Left ventricle myocardium superior (tissue), 1 donor: Measurements from ENCODE around the gene MRGPRG. TPM values are rescaled to one million over a fixed set of nuclear protein-coding genes. Genes with fewer than 3 reads are reported as not detected.
"Not testable (repeated sequence)": the region's sequence is repeated elsewhere in the genome, so short reads cannot be mapped to it uniquely, and the experiment has no call there.

Experiments
- ATAC-seq: fragments of 200-7000 bp; cut with Tn5 transposase; one replicate; pipeline ENCODE4 v1.9.1; 2020; ENCODE audit warnings: mild to moderate bottlenecking, moderate library complexity
- DNase-seq: peaks from one replicate; pipeline ENCODE4 v3.0.0-alpha.2; 2020
- intact Hi-C: fragments of 100-400 bp; cut with micrococcal nuclease; formaldehyde crosslinking; loops from one replicate; pipeline ENCODE4 v1.11.0; 2022
- long read RNA-seq: library from polyadenylated mRNA; unstranded; transcript quantifications from one replicate; pipeline ENCODE4 v2.0.0, GENCODE V29; 2021
- total RNA-seq: library from RNA; stranded (reverse); fragmentation: NEBNext Ultra II Directional; extraction: Animal tissue kit (Norgen Biotek cat#: 25700); gene quantifications from one replicate; pipeline ENCODE4 v1.2.1, GENCODE V29; 2021
- donor health status: DM: no; HTN: yes; CAD: no; lungs with severe emphysema.

MRGPRG gene
- not detected for total RNA-seq
- long read RNA-seq: 0 reads

DNA sequence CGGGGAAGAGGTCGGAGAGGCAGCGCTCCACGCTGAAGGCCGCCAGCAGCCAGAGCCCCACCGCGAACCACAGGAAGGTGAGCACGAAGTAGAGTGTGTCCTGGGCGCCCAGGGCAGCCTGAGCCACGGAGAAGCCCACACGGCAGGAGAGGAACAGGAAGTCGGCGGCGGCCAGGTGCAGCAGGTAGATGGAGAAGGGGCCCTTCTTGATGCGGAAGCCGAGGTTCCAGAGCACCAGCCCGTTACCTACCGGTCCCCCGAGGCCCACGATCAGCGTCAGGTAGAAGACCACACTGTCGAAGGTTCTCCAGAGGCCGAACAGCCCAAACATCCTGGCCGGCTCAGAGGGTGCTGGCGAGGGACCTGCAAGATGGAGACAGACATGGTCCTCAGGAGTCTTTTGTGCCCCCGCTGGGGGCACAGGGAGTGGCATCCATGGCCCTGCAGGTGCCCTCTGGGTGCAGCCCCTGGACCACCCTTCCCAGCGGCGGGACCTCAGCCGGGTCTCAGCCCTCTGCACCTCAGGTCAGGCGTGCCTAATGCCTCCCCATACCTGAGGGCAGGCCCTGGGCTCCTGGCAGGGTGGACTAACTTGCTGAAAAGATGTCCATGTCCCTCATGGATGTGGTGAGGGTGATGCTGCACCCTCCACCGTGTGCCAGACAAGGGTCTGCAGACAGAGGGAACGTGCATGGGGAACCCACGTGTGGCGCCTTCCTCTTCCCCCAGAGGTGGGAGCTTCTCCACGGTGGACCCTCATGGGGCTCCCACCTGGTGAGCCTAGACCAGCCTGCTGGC lies at the start of gene MRGPRG:
MRGPRG (minus strand) TSS at position 331 of the 798 bp plus-strand sequence; CDS start at position 331, 0 bp downstream.
- DNase-seq: peak; percentile 19
- intact Hi-C loops: loop anchor here (5.0 to 10.0 kb wide), 2 partner anchors 114 to 181 kb away; no protein-coding TSS in a partner anchor
- ATAC-seq: no peak

GRCh38 chr11:3262548-3262947 lies 43.9 kb upstream of the MRGPRG start:
- ATAC-seq, intact Hi-C loops, DNase-seq: not testable (repeated sequence)

DNA sequence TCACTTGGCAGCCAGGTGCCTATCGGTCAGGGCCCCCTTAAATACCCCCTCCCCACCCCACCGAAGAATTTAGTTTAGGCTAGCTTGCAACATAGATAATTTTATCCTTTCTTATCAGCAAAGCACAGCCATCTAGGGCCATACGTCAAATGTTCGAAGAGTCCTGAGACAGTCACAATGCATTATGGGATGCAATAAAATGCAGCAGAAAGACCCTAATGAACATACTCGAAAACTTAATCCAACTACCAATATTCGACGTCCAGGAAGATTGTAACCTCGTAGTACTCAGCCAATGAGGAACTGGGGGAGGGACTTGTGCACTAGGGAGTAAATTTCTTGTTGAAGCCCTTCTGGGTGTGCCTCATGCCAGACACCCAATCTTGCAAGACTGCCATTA lies 43.2 kb upstream of the MRGPRG start:
- intact Hi-C loops, DNase-seq, ATAC-seq: not testable (repeated sequence)

- DNase-seq, intact Hi-C loops, ATAC-seq: not testable (repeated sequence)
Measured at GRCh38 chr11:3257509-3257908, 38.9 kb upstream of the MRGPRG start.

DNA sequence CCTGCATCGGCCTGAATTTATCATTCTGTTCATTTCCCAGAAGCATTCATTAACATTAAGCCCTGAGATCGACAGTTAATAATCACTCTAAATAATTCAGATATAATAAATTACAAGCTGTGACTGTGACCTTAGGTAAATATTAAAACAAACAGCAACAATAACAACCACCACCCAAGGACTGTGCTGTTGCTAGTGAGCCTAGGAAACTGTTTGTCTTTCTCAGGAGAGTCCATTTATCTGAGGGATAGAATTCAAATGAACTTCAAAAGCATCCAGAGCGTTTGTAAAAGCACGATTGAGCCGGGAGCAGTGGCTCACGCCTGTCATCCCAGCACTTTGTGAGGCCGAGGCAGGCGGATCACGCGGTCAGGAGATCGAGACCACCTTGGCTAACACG lies 36.6 kb upstream of the MRGPRG start:
- ATAC-seq, intact Hi-C loops, DNase-seq: not testable (repeated sequence)

- intact Hi-C loops, DNase-seq, ATAC-seq: not testable (repeated sequence)
Measured at GRCh38 chr11:3254773-3255172, 36.2 kb upstream of the MRGPRG start.

DNA sequence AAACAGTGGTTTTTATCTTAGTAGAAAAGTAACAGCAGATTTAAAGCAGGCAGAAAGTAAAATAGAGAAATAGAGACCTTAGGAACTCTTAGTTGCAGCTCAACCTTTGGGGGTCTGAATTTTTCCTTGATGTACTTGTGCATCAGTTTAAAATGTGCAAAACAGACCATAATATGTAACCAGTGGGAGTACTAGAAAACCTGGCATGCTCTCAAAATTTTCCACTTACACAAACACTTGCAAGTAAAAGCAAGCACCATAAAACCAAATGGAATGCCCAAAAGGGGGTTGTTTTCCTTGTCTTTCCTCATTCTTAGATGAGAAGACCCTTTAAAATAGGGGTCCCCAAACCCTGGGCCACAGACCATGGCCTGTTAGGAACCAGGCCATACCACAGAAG lies 26.5 kb upstream of the MRGPRG start:
- DNase-seq (no peak), ATAC-seq (no peak)
- intact Hi-C loops: no loop called here

- intact Hi-C loops: no loop called here
- DNase-seq (no peak), ATAC-seq (no peak)
Measured at GRCh38 chr11:3243880-3244279, 25.3 kb upstream of the MRGPRG start.

DNA sequence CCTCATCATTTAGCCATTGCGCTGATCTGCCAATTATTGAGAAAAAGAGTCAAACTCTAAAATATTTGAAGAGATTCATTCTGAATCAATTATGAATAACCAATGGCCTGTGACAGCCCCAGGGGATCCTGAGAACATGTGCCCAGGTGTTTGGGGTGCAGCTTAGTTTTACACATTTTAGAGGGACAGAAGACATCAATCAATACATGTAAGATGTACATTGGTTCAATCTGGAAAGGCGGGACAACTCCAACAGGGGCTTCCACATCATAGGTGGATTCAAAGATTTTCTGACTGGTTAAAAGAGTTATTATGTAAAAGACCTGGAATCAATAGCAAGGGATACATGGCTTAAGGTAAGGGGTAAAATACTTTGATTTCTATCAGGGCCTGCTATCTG lies 18.5 kb upstream of the MRGPRG start:
- DNase-seq (no peak), ATAC-seq (no peak)
- intact Hi-C loops: no loop called here

GRCh38 chr11:3234846-3235245 lies 16.2 kb upstream of the MRGPRG start:
- ATAC-seq: no peak
- DNase-seq: no peak
- intact Hi-C loops: no loop called here

DNA sequence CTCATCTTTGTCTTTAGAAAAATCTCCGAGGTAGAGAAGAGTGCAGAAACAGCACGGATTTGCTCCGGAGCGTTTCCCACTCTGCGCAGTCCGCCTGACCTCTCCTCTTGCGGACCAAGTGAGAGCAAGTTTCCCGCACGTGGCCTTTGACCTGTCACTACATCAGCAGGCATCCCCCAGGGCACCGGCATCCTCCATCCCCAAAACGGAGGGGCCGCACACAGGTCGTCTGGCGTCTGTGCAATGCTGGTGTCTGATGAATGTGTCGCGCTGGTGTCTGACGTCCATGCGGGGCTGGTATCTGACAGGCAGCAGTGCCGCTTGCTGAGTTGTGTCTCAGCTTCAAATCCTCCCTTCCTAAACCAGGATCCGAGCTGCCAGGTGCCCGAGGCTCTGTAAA lies 14.3 kb upstream of the MRGPRG start:
- DNase-seq (no peak), ATAC-seq (no peak)
- intact Hi-C loops: no loop called here

DNA sequence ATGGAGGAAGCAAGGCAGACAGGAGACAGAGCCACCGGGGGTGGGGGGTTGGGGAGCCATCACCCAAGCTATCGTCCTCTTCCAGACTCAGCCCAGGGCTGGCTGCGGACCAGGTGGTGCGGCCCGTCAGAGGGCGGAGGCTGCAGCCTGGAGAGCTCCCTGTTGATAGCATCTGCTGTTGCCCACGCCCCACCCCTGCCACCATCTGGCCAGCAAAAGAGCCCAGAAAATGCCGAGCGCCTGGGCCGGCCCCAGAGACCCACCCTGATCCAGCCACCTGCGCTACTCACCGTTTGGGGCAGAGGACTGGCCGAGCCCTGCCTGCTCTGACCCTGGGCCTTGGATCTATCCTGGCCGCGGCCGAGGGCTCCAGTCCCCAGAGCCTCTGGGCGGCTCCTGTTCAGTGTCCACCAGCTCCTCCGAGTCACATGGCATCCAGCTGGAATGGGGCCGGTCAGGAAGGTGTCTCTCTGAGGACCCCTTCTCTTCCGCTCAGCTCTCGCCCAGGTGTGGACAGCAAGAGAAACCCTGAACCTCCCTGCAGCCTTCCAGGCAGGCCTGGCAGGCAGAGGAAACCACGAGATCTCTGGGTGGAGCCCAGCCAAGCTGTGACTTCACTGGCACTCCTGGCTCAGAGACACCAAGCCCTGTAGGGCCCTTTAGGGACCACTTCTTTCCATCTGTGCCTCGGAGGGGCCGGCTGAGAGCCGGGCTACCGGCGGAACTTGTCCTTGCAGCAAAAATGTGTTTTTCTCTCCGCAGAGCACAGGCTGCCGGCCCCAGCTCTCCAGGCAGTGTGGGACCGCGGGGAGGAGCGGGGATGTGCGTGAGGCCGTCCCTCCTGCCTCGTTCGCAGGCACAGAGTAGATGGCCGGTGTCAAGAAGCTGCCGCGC lies 13.5 kb upstream of the MRGPRG start, which contains the start of gene MRGPRE:
MRGPRE (minus strand) TSS at position 567 of the 894 bp plus-strand sequence. CDS start 3,618 bp downstream, outside the sequence.
- DNase-seq (peak; percentile 72), ATAC-seq (peak; percentile 89)
- intact Hi-C loops: no loop called here

DNA sequence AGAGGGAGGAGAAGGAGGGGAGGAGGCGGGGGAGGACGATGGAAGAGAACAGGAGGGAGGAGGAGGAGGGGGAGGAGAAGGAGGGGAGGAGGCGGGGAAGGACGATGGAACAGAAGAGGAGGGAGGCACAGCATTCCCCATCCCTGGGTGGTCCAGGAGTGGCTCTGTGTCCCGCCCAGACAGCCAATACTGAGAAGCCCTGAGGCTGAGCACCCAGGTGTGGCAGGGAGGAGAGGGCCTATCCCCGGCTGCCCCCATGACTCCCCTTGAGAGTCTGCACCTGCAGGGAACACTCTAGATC lies 12.9 kb upstream of the MRGPRG start:
- intact Hi-C loops: no loop called here
- DNase-seq (no peak), ATAC-seq (no peak)

DNA sequence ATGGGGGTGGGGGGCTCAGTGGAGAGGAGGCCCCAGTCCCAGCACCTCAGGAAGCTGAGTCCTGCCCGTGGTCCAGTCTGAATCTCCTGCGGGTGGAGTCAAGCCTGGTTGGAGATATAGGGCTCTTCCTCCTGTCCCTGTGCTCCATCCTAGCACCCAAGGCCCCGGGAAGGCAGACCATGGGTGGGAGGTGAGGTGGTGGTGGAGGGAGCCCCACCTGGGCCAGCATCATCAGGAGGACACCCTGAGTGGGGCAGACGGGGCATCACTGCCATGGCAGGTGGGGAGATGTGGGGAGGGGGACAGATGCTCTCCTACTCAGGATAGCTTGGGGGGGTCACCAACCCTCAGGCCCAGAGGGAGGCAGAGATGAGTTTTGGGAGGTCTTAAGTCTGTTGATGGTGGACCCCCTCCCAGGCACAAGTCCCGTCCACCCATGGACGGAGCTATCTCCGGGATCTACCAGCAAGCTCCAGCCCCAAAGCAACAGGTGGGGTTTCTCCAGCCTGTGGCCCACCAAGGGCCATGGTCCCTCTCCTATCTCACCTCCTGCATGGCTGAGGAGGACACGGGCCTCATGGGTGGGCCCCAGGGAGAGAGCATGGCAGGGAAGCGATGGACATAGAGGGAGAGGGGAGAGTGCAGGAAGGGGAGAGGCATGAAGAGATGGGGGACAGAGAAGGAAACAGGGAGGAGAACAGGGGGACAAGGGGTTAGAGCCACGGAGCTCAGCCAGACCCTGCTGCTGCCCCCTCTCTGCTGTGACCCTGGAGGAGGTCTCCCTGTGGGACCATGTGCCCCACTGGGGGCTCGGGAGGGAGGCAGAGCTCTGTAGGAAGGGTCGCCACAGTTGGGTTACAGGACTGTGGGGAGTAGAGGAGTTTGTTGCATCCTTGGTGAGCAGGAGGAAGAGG lies 12.3 kb upstream of the MRGPRG start:
- DNase-seq (peak; percentile 7), ATAC-seq (no peak)
- intact Hi-C loops: no loop called here

DNA sequence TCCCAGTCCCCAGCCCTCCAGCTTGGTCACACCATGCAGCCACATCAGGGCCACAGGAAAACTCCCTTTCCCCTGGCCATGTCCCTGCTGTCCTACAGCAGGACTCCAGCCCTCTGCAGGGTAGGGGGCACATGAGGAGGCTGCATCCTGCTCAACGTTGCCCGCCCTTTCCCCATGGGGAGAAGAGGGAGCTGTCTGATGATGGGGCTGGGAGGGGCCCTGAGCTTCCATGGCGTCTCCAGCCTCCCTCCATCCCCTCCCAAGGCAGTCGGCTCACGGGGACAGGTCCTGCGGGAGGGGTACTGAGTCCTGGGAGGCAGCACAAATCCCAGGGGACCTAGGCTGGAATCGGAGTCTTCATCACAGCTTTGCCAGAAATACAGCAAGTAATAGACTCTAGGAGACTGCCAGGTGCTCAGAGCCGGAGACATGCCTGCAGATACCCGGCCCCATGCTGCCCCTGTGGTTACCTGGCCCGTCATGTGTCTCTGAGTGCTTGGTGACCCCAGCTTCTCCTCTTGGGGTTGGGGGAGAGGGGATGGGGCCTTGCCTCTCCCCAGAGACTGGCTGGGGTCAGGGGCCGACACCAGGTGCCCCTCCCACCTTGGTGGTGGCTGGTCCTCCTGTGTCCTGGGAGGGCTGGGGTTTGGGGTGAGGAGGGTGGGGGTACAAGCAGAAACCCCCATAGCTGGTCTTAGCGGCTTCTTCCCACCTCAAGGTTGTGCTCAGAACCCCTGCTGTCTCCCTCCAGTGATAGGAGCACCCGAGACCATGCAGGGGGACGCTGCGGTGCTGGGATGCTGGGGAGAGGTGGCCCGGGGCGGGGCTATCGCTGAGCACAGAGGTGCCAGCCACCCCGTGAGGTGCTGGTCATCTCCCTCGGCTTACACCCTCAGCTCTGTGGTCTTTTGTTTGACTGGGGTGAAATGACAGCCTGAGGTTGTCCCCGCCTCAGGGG lies 11.3 kb upstream of the MRGPRG start:
- DNase-seq: no peak
- intact Hi-C loops: no loop called here
- ATAC-seq: no peak

GRCh38 chr11:3228445-3228829 lies 9.8 kb upstream of the MRGPRG start:
- DNase-seq (no peak), ATAC-seq (no peak)

DNA sequence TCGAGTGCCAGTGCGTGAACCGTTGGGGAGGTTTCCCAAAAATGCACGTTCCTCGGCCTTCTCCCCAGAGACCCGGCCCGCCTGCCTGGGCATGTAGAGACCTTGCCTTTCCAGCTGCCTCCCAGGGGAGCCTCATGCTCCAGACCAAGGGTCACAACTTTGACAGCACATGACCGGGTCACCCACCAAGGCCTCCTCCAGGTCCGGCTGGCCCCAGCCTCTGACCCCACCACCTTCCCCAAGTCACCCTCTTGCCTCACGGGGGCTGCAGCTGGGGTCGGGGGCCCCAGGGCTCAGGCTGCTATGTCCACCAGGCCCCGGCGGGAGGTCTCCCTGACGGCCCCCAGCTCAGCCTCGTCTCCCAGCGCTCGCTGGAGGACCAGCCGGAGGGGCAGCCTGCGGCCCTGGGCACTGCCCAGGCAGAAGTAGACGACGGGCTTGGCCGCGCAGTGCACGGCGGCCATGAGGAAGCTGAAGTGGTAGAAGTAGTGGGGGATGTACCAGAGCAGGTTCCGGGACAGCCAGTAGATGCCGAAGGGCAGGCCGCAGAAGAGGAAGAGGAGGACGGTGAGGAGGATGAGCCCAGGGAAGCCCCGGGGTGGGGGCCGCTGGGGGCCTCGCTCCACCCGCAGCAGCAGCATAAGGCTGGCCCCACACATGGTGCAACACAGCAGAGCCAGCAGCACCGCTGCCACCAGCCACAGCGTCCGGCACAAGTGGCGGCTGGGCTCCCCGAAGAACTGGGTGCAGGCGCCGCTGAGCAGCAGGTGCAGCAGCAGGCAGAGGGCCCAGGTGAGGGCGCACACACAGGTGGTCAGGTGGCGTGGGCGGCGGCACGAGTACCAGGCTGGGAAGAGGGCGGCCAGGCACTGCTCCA lies 9.2 kb upstream of the MRGPRG start:
- no peak for ATAC-seq
- intact Hi-C loops: no loop called here
- no peak for DNase-seq

More at GRCh38 chr11:3228445-3228829, 9.8 kb upstream of the MRGPRG start:
- intact Hi-C loops: no loop called here
